UCSD-AML1 (cell line): ENCODE results near the gene DLL4.

Source experiments
- DNase-seq: peaks from one replicate; lab custom pipeline; 2025; ENCODE audit not compliant: unreplicated experiment; lab: John Stamatoyannopoulos, UW

DLL4 gene

GRCh38 chr15:40928821-40929659, at the start of gene DLL4:
Gene DLL4 (plus strand): TSS chr15:40929340. CDS start chr15:40929669, 329 bp downstream.
- DNase-seq, result peak; percentile 36

- DNase-seq, result no peak
Observed at GRCh38 chr15:40879609-40880008, 49.5 kb upstream of the DLL4 start.

- no peak for DNase-seq
Observed at GRCh38 chr15:40881351-40881750, 47.8 kb upstream of the DLL4 start.

GRCh38 chr15:40886586-40886985, 42.6 kb upstream of the DLL4 start:
- DNase-seq, result no peak

- DNase-seq, result no peak
Observed at GRCh38 chr15:40889112-40889511, 40.0 kb upstream of the DLL4 start.

GRCh38 chr15:40891138-40891537, 38.0 kb upstream of the DLL4 start:
- no peak for DNase-seq

- peak; percentile 45 for DNase-seq
Observed at GRCh38 chr15:40891810-40892446, 37.2 kb upstream of the DLL4 start.

GRCh38 chr15:40892447-40893012, 36.6 kb upstream of the DLL4 start:
- no peak for DNase-seq

GRCh38 chr15:40893019-40893670, 36.0 kb upstream of the DLL4 start:
- no peak for DNase-seq

GRCh38 chr15:40893733-40894680, 35.1 kb upstream of the DLL4 start, which contains the start of gene VPS18:
Gene VPS18 (plus strand): TSS chr15:40894450. CDS start chr15:40894769, 319 bp downstream.
- peak; percentile 96 for DNase-seq

- peak; percentile 73 for DNase-seq
Observed at GRCh38 chr15:40894681-40895448, 34.3 kb upstream of the DLL4 start.

- no peak for DNase-seq
Observed at GRCh38 chr15:40899536-40900207, 29.5 kb upstream of the DLL4 start.

- DNase-seq, result no peak
Observed at GRCh38 chr15:40900256-40901052, 28.7 kb upstream of the DLL4 start.

- DNase-seq, result no peak
Observed at GRCh38 chr15:40901053-40901443, 28.1 kb upstream of the DLL4 start.

GRCh38 chr15:40902605-40903561, 26.3 kb upstream of the DLL4 start:
- peak; percentile 32 for DNase-seq

- no peak for DNase-seq
Observed at GRCh38 chr15:40904552-40905201, 24.5 kb upstream of the DLL4 start.
